GM12874 (cell line): ENCODE results near the gene ONECUT3.
A peak's percentile ranks its signal among the peaks of the same experiment; 100 is the strongest.

ENCODE experiments used
- CTCF ChIP-seq: IDR thresholded peaks from 2 replicates; pipeline ENCODE4 v1.5.1; 2011; ENCODE audit warnings: low read depth, mild to moderate bottlenecking, control low read depth, low read length, moderate library complexity; ENCODE audit not compliant: insufficient read depth

ONECUT3 gene

GRCh38 chr19:1789261-1790041 is 36.1 kb downstream of the ONECUT3 start:
- TF ChIP-seq CTCF, result no peak

- TF ChIP-seq CTCF, result no peak
These were observed 36.9 kb downstream of the ONECUT3 start for GRCh38 chr19:1790054-1790792.

GRCh38 chr19:1791879-1792278 is 38.6 kb downstream of the ONECUT3 start:
- 0 out of 2 replicates have a peak, but pooled peaks have one; percentile 2 for TF ChIP-seq CTCF

GRCh38 chr19:1794424-1795172 is 41.3 kb downstream of the ONECUT3 start:
- TF ChIP-seq CTCF, result no peak

GRCh38 chr19:1796395-1797142 is 43.3 kb downstream of the ONECUT3 start:
- TF ChIP-seq CTCF, result no peak

- TF ChIP-seq CTCF, result no peak
These were observed 46.5 kb downstream of the ONECUT3 start for GRCh38 chr19:1799695-1800342.
